Measurements from ENCODE around the gene MXI1.
"Not testable (repeated sequence)": the region's sequence is repeated elsewhere in the genome, so short reads cannot be mapped to it uniquely, and the experiment has no call there.

DNA sequence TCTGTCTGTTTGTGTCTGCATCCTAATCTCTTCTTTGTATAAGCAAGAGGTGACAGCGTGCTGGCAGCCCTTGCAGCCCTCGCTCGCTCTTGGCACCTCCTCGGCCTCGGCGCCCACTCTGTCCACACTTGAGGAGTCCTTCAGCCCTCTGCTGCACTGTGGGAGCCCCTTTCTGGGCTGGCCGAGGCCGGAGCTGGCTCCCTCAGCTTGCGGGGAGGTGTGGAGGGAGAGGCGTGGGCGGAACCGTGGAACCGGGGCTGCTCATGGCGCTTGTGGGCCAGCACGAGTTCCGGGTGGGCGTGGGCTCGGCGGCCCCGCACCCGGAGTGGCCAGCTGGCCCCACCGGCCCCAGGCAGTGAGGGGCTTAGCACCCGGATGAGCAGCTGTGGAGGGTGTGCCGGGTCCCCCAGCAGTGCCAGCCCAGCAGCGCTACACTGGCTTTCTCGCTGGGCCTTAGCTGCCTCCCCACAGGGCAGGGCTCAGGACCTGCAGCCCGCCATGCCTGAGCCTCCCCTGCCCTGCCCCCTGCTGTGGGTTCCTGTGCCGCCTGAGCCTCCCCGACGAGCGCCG lies 123.9 kb downstream of the MXI1 start:
- TF ChIP-seq, protein P1, sequence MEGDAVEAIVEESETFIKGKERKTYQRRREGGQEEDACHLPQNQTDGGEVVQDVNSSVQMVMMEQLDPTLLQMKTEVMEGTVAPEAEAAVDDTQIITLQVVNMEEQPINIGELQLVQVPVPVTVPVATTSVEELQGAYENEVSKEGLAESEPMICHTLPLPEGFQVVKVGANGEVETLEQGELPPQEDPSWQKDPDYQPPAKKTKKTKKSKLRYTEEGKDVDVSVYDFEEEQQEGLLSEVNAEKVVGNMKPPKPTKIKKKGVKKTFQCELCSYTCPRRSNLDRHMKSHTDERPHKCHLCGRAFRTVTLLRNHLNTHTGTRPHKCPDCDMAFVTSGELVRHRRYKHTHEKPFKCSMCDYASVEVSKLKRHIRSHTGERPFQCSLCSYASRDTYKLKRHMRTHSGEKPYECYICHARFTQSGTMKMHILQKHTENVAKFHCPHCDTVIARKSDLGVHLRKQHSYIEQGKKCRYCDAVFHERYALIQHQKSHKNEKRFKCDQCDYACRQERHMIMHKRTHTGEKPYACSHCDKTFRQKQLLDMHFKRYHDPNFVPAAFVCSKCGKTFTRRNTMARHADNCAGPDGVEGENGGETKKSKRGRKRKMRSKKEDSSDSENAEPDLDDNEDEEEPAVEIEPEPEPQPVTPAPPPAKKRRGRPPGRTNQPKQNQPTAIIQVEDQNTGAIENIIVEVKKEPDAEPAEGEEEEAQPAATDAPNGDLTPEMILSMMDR (IDR thresholded peaks at IDR 0.05) = not testable (repeated sequence)
- TF ChIP-seq EP300, POLR2A (IDR thresholded peaks at IDR 0.05): not testable (repeated sequence)
